Stomach (tissue), 4 donors: ENCODE results near the gene TSSK2.

Experiments
- EP300 ChIP-seq: sonication (generic); formaldehyde crosslinking; IDR thresholded peaks from one replicate; pipeline ENCODE4 v1.6.1; 2017; ENCODE audit warnings: antibody characterized with exemption
- POLR2A ChIP-seq, 4 donors: fragments of 450-650 bp; IDR thresholded peaks; one replicate each; pipeline ENCODE4 v1.6.1; 2016; ENCODE audit warnings: antibody characterized with exemption in 4 of 4, control low read depth in 2 of 4, mild to moderate bottlenecking in 1 of 4, moderate library complexity in 1 of 4
- TF ChIP-seq, protein P1 (sequence below), 7 experiments: fragments of 450-650 bp in 4 of 7; fragments of 200-600 bp in 3 of 7; sonication (generic) in 3 of 7; IDR thresholded peaks; one replicate each; pipeline ENCODE4 v1.5.1; 2016 to 2019; ENCODE audit warnings: antibody characterized with exemption in 7 of 7, control low read depth in 2 of 7, mild to moderate bottlenecking in 1 of 7

DNA sequence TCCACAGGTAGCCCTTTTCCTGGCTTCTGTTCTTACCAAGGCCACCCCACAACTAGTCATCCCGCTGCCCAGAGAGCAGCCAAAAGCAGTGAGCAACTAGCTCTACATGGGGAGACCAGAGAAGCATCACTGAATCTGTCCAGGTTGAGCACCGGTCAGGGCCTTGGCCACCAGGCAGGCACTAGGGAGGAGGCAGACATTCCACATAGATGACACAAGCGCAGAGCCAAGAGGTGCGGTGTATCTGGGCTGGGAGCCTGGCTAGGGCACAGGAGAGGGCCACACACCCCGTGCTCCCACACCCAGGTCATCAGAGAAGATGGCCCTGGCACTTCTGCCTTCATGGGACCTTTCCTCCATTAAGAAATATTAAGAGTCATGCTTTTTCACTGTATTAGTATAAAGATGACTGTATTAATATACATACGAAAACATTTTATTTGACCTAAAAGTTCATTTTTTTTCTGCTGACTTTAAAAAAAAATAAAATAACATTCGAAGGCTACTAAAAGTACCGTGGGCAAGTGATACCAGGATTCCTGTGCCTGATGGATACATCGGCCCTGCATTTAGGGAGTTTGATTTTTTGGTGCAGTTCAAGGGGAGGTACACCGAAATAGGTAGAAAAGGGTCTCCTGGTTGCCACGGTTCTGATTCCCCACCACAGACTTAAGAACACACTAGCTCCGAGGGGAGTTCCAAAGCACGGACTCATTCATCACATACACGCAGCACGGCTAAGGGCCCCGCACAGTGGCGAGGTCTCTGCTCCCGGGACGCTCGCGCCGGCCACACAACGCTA lies 10.1 kb upstream of the TSSK2 start:
- TF ChIP-seq, protein P1, sequence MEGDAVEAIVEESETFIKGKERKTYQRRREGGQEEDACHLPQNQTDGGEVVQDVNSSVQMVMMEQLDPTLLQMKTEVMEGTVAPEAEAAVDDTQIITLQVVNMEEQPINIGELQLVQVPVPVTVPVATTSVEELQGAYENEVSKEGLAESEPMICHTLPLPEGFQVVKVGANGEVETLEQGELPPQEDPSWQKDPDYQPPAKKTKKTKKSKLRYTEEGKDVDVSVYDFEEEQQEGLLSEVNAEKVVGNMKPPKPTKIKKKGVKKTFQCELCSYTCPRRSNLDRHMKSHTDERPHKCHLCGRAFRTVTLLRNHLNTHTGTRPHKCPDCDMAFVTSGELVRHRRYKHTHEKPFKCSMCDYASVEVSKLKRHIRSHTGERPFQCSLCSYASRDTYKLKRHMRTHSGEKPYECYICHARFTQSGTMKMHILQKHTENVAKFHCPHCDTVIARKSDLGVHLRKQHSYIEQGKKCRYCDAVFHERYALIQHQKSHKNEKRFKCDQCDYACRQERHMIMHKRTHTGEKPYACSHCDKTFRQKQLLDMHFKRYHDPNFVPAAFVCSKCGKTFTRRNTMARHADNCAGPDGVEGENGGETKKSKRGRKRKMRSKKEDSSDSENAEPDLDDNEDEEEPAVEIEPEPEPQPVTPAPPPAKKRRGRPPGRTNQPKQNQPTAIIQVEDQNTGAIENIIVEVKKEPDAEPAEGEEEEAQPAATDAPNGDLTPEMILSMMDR (IDR thresholded peaks at IDR 0.05): no peak
- no peak for TF ChIP-seq POLR2A (IDR thresholded peaks at IDR 0.05)
- TF ChIP-seq EP300: no peak
